ENCODE data around the gene KRTCAP2.
"Not testable (repeated sequence)": the region's sequence is repeated elsewhere in the genome, so short reads cannot be mapped to it uniquely, and the experiment has no call there.

DNA sequence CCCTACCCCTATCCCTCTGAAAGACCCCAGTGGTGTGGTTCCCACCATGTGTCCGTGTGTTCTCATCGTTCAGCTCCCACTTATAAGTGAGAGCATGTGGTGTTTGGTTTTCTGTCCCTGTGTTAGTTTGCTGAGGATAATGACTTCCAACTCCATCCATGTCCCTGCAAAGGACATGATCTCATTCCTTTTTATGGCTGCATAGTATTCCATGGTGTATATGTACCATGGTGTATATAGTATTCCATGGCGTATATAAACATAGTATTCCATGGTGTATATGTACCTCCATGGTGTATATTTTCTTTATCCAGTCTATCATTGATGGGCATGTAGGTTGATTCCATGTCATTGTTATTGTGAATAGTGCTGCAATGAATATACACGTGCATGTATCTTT is 9.3 kb downstream of the KRTCAP2 start:
- TF ChIP-seq, protein P1, sequence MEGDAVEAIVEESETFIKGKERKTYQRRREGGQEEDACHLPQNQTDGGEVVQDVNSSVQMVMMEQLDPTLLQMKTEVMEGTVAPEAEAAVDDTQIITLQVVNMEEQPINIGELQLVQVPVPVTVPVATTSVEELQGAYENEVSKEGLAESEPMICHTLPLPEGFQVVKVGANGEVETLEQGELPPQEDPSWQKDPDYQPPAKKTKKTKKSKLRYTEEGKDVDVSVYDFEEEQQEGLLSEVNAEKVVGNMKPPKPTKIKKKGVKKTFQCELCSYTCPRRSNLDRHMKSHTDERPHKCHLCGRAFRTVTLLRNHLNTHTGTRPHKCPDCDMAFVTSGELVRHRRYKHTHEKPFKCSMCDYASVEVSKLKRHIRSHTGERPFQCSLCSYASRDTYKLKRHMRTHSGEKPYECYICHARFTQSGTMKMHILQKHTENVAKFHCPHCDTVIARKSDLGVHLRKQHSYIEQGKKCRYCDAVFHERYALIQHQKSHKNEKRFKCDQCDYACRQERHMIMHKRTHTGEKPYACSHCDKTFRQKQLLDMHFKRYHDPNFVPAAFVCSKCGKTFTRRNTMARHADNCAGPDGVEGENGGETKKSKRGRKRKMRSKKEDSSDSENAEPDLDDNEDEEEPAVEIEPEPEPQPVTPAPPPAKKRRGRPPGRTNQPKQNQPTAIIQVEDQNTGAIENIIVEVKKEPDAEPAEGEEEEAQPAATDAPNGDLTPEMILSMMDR (conservative IDR thresholded peaks at IDR 0.05): not testable (repeated sequence)
- TF ChIP-seq EZH2 (IDR thresholded peaks at IDR 0.05; ENCODE audit: low read depth): not testable (repeated sequence)

All from PC-9 (cell line).